Smooth muscle cell (in vitro differentiated cells): ENCODE data around the gene STMN3. TPM values are rescaled to one million over a fixed set of nuclear protein-coding genes. Genes with fewer than 3 reads are reported as not detected.

Experiments
- DNase-seq: peaks from one replicate; lab custom pipeline; 2025; ENCODE audit not compliant: unreplicated experiment; lab: John Stamatoyannopoulos, UW
- H2AFZ ChIP-seq: fragments of 200-600 bp; sonication (generic); 2 replicates; pipeline ENCODE4 v1.6.0; 2016; ENCODE audit warnings: antibody characterized with exemption, low read depth, mild to moderate bottlenecking
- H3F3A ChIP-seq: fragments of 200-600 bp; sonication (generic); 2 replicates; pipeline ENCODE4 v1.6.0; 2017; ENCODE audit warnings: antibody characterized with exemption, low read depth
- H3K27ac ChIP-seq: fragments of 200-600 bp; sonication (generic); 2 replicates; pipeline ENCODE4 v1.5.1; 2016; ENCODE audit warnings: low read depth, mild to moderate bottlenecking
- H3K27me3 ChIP-seq: fragments of 200-600 bp; sonication (generic); 2 replicates; pipeline ENCODE4 v1.6.1; 2016; ENCODE audit warnings: low read depth, mild to moderate bottlenecking
- H3K36me3 ChIP-seq: fragments of 200-600 bp; sonication (generic); 2 replicates; pipeline ENCODE4 v1.5.1; 2016; ENCODE audit warnings: low read depth
- H3K4me1 ChIP-seq: fragments of 200-600 bp; sonication (generic); 2 replicates; pipeline ENCODE4 v1.5.1; 2016; ENCODE audit warnings: low read depth
- H3K4me2 ChIP-seq: fragments of 200-600 bp; sonication (generic); 2 replicates; pipeline ENCODE4 v1.6.0; 2016; ENCODE audit warnings: mild to moderate bottlenecking
- H3K4me3 ChIP-seq: fragments of 200-600 bp; sonication (generic); 2 replicates; pipeline ENCODE4 v1.5.1; 2016; ENCODE audit warnings: mild to moderate bottlenecking
- H3K79me2 ChIP-seq: fragments of 200-600 bp; sonication (generic); 2 replicates; pipeline ENCODE4 v1.6.0; 2016; ENCODE audit warnings: low read depth, mild to moderate bottlenecking
- H3K9ac ChIP-seq: fragments of 200-600 bp; sonication (generic); 2 replicates; pipeline ENCODE4 v1.6.0; 2016; ENCODE audit warnings: low read depth
- H3K9me3 ChIP-seq: fragments of 200-600 bp; sonication (generic); replicated peaks from 2 replicates; pipeline ENCODE4 v1.5.1; 2016; ENCODE audit warnings: low read depth
- H4K20me1 ChIP-seq: fragments of 200-600 bp; sonication (generic); 2 replicates; pipeline ENCODE4 v1.6.0; 2016; ENCODE audit warnings: low read depth
- WGBS: methylation state at CpG from one replicate; pipeline ENCODE4 v1.1.7; 2016; ENCODE audit warnings: low lambda C conversion rate; 5-methylcytosine and 5-hydroxymethylcytosine counted together
- polyA plus RNA-seq: library from polyadenylated mRNA; unstranded; fragments of >200 nt; fragmentation: Nextera tagmentation; extraction: Ambion mirVana; gene quantifications from 2 replicates; pipeline ENCODE4 v1.2.1, GENCODE V29; 2016
- total RNA-seq: library from RNA; depleted of rRNA; stranded (reverse); fragments of >200 nt; gene quantifications from 2 replicates; pipeline ENCODE4 v1.2.3, GENCODE V29; 2014
- TF ChIP-seq, protein P1 (sequence below): fragments of 200-600 bp; sonication (generic); IDR thresholded peaks from 2 replicates; pipeline ENCODE4 v1.5.1; 2017; ENCODE audit warnings: borderline replicate concordance, mild to moderate bottlenecking, antibody characterized with exemption; ENCODE audit not compliant: insufficient read depth, poor library complexity, severe bottlenecking

STMN3 gene
- total and polyA plus RNA-seq, 2 experiments from 2014 or later, result 4.8 to 10.8 TPM

DNA sequence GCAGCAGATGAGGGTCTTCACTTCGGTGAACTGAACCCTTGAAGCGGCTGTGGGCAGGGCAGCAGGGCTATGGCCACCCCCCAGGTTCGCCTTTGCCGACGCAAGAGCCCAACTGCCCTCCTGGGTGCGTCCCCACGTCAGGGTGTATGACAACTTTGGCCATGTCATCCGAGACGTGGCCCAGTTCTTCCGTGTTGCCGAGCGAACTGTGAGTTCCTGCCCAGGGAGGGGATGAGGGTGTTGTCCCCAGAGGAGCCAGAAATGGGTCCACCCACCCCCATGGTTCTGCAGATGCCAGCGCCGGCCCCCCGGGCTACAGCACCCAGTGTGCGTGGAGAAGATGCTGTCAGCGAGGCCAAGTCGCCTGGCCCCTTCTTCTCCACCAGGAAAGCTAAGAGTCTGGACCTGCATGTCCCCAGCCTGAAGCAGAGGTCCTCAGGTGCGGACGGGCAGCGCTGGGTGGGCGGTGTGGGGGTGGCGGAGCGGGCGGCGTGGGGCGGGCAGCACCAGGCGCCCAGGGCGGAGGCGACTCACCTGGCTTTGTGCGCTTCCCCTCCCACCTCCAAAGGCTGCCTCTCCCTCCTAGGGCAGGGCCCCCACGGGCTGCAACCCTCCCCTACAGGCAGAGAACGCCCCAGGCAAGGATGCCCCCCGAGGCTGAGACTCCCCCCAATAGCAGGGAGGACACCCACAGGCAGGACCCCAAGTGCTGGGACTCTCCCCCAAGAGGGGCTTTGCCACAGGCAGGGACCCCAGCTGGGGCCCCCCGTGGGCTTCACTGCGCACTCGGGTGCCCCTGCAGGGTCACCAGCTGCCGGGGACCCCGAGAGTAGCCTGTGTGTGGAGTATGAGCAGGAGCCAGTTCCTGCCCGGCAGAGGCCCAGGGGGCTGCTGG is 37.0 kb upstream of the STMN3 start:
- Histone ChIP-seq H3K9me3 (no peaks in the 10 kb centered on the region), H3K27me3 (no peaks in the 10 kb centered on the region), H3K4me3 (no peak overlapping the region), H3F3A (no peaks in the 10 kb centered on the region), H3K27ac (no peak overlapping the region), H3K4me2 (no peak overlapping the region), H2AFZ (no peak overlapping the region), H3K9ac (no peak overlapping the region), H3K36me3 (no peaks in the 10 kb centered on the region), H3K4me1 (no peaks in the 10 kb centered on the region), H3K79me2 (no peaks in the 10 kb centered on the region), H4K20me1 (no peaks in the 10 kb centered on the region)
- TF ChIP-seq, protein P1, sequence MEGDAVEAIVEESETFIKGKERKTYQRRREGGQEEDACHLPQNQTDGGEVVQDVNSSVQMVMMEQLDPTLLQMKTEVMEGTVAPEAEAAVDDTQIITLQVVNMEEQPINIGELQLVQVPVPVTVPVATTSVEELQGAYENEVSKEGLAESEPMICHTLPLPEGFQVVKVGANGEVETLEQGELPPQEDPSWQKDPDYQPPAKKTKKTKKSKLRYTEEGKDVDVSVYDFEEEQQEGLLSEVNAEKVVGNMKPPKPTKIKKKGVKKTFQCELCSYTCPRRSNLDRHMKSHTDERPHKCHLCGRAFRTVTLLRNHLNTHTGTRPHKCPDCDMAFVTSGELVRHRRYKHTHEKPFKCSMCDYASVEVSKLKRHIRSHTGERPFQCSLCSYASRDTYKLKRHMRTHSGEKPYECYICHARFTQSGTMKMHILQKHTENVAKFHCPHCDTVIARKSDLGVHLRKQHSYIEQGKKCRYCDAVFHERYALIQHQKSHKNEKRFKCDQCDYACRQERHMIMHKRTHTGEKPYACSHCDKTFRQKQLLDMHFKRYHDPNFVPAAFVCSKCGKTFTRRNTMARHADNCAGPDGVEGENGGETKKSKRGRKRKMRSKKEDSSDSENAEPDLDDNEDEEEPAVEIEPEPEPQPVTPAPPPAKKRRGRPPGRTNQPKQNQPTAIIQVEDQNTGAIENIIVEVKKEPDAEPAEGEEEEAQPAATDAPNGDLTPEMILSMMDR, result no peak
- WGBS, result 91% methylated on average over 21 of the region's 40 CpGs
- no peak for DNase-seq

DNA sequence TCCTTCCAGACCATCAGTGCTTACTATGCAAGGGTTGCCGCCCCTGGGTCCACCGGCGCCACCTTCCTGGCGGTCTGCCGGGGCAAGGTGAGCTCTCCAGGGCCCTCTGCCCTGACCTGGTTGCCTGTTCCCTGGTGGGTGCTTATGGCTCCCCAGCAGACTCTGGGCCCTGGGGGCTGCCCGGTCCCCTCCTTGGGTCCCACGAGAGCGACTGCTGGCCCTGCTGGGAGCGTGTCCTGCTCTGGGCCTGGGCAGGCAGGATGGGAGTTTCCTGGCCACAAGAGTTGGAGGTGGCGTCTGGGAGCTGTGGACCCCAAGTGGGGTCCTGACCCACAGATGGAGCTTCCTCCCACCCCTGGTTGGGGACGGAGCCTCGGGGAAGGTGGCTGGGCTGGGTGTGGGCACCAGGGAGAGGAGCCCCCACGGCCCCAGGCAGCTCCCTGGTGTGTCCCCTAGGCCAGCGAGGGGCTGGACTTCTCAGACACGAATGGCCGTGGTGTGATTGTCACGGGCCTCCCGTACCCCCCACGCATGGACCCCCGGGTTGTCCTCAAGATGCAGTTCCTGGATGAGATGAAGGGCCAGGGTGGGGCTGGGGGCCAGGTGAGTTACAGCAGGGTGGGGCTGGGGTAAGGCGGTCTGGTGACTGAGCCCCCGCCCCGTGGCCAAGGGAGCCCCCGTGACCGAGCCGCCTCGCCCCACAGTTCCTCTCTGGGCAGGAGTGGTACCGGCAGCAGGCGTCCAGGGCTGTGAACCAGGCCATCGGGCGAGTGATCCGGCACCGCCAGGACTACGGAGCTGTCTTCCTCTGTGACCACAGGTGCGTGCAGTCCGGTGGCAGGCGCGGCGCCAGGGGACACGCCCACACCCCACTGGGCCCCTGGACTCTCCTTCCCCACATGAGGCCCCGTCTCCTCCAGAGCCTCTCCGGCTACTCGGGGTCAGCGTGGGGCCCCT is 36.1 kb upstream of the STMN3 start:
- DNase-seq, result no peak
- TF ChIP-seq, protein P1, result no peak
- no peaks in the 10 kb centered on the region for H4K20me1 ChIP-seq
- WGBS, result 98% methylated on average over 27 of the region's 44 CpGs
- no peak overlapping the region for H3K9ac ChIP-seq
- no peaks in the 10 kb centered on the region for H3K36me3 ChIP-seq
- no peak overlapping the region for H2AFZ ChIP-seq
- H3K27ac ChIP-seq, result no peak overlapping the region
- no peaks in the 10 kb centered on the region for H3K4me1 ChIP-seq
- H3K4me2 ChIP-seq, result no peak overlapping the region
- no peaks in the 10 kb centered on the region for H3F3A ChIP-seq
- no peaks in the 10 kb centered on the region for H3K27me3 ChIP-seq
- H3K4me3 ChIP-seq, result no peak overlapping the region
- H3K79me2 ChIP-seq, result no peaks in the 10 kb centered on the region
- H3K9me3 ChIP-seq, result no peaks in the 10 kb centered on the region

DNA sequence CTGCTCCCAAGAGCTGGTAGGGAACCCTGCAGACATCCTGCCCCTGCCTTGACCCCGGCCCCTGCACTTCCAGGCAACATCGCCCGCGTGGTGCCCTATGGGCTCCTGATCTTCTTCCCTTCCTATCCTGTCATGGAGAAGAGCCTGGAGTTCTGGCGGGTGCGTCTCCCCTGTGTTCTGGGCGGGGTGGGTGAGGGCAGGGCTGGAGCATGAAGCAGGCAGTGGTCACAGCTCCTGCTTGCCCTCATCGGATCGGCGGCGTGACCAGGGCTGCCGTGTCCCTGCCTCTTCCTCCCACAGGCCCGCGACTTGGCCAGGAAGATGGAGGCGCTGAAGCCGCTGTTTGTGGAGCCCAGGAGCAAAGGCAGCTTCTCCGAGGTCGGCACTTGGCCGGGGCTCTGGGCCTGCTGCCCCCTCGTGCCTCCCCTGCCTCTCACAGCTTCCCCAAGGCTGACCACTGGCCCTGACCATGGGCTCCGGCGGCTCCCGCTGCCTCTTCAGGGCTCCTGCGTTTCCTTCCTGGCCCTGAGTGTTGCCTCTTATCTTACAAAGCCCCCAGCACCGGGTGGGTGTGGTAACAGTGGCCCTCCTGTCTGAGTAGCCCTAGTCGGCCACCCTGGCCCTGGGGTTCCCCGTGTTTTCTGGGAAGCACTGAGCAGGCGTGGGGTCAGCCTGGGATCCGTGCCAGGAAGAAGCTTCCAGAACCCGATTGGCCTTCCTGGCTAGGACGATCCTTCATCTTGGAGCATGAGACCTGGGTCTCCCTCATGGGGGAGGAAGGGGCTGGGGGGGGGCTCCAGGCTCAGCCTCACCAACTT is 35.2 kb upstream of the STMN3 start:
- Histone ChIP-seq H3K9ac (no peak overlapping the region), H3K9me3 (no peaks in the 10 kb centered on the region)
- WGBS, result 96% methylated on average over 31 of the region's 31 CpGs

More for the DNA sequence above, 35.2 kb upstream of the STMN3 start:
- H3K4me2 ChIP-seq, result no peak overlapping the region
- TF ChIP-seq, protein P1, result no peak
- DNase-seq, result no peak
- H3K4me3 ChIP-seq, result no peak overlapping the region
- H3K4me1 ChIP-seq, result no peaks in the 10 kb centered on the region
- no peaks in the 10 kb centered on the region for H3F3A ChIP-seq
- no peaks in the 10 kb centered on the region for H3K79me2 ChIP-seq
- H3K27ac ChIP-seq, result no peak overlapping the region
- no peaks in the 10 kb centered on the region for H3K36me3 ChIP-seq
- H3K27me3 ChIP-seq, result no peaks in the 10 kb centered on the region
- no peaks in the 10 kb centered on the region for H4K20me1 ChIP-seq
- H2AFZ ChIP-seq, result no peak overlapping the region
